T-helper 1 cell treated with Interleukin-12 subunit alpha and Interleukin-12 subunit beta and Interleukin-4 antibody, amounts not matched to agents 30 ng/mL and 1 ng/mL, for 36 hours (primary cell): ENCODE data around the gene ZXDC. TPM values are rescaled to one million over a fixed set of nuclear protein-coding genes. Genes with fewer than 3 reads are reported as not detected.

ENCODE experiments used
- intact Hi-C: fragments of 100-400 bp; cut with micrococcal nuclease; formaldehyde crosslinking; loops from one replicate; pipeline ENCODE4 v1.15.1; 2024
- total RNA-seq: library from RNA; stranded (reverse); gene quantifications from 2 replicates; pipeline ENCODE4 v1.2.3, GENCODE V29; 2022

Gene ZXDC
- total RNA-seq, 1 donor from 2014 or later: 32.5 TPM

- intact Hi-C loops: no loop called here
Observed at GRCh38 chr3:126512916-126513650, 37.4 kb upstream of the ZXDC start.

GRCh38 chr3:126512026-126512425, 36.3 kb upstream of the ZXDC start:
- intact Hi-C loops: no loop called here

- intact Hi-C loops: no loop called here
Observed at GRCh38 chr3:126511291-126511690, 35.6 kb upstream of the ZXDC start.

GRCh38 chr3:126510308-126510910, 34.7 kb upstream of the ZXDC start:
- intact Hi-C loops: no loop called here

- intact Hi-C loops: no loop called here
Observed at GRCh38 chr3:126509597-126510307, 34.1 kb upstream of the ZXDC start.

- intact Hi-C loops: no loop called here
Observed at GRCh38 chr3:126508564-126508964, 32.9 kb upstream of the ZXDC start.

GRCh38 chr3:126507886-126508285, 32.2 kb upstream of the ZXDC start:
- intact Hi-C loops: no loop called here

- intact Hi-C loops: no loop called here
Observed at GRCh38 chr3:126503701-126504100, 28.0 kb upstream of the ZXDC start.

GRCh38 chr3:126502656-126503055, 27.0 kb upstream of the ZXDC start:
- intact Hi-C loops: no loop called here

GRCh38 chr3:126501736-126502135, 26.0 kb upstream of the ZXDC start:
- intact Hi-C loops: no loop called here

GRCh38 chr3:126501054-126501453, 25.4 kb upstream of the ZXDC start:
- intact Hi-C loops: no loop called here

- intact Hi-C loops: no loop called here
Observed at GRCh38 chr3:126500016-126500415, 24.3 kb upstream of the ZXDC start.

GRCh38 chr3:126499401-126499800, 23.7 kb upstream of the ZXDC start:
- intact Hi-C loops: no loop called here

GRCh38 chr3:126498929-126499328, 23.2 kb upstream of the ZXDC start:
- intact Hi-C loops: no loop called here

- intact Hi-C loops: no loop called here
Observed at GRCh38 chr3:126498461-126498860, 22.8 kb upstream of the ZXDC start.

- intact Hi-C loops: no loop called here
Observed at GRCh38 chr3:126497956-126498355, 22.3 kb upstream of the ZXDC start.

- intact Hi-C loops: no loop called here
Observed at GRCh38 chr3:126496894-126497850, 21.5 kb upstream of the ZXDC start.

- intact Hi-C loops: no loop called here
Observed at GRCh38 chr3:126495786-126496185, 20.1 kb upstream of the ZXDC start.

GRCh38 chr3:126494970-126495230, 19.2 kb upstream of the ZXDC start:
- intact Hi-C loops: no loop called here

GRCh38 chr3:126494204-126494969, 18.7 kb upstream of the ZXDC start:
- intact Hi-C loops: no loop called here

GRCh38 chr3:126493739-126494138, 18.0 kb upstream of the ZXDC start:
- intact Hi-C loops: no loop called here
